ENCODE data around the gene SLX9.

SLX9 gene

GRCh38 chr21:44952116-44952928, 12.5 kb downstream of the SLX9 start:
- DNase-seq: no peak
- in situ Hi-C loops (cut with HindIII; ENCODE audit: low pct_ligation_motif_present, low pct_unique_long_range_greater_than_20kb, low sequenced_read_pairs): no loop called here

GRCh38 chr21:44952929-44953627, 13.2 kb downstream of the SLX9 start:
- in situ Hi-C loops (cut with HindIII; ENCODE audit: low pct_ligation_motif_present, low pct_unique_long_range_greater_than_20kb, low sequenced_read_pairs): no loop called here

GRCh38 chr21:44953628-44954021, 13.8 kb downstream of the SLX9 start:
- DNase-seq: no peak
- in situ Hi-C loops (cut with HindIII; ENCODE audit: low pct_ligation_motif_present, low pct_unique_long_range_greater_than_20kb, low sequenced_read_pairs): no loop called here

More at GRCh38 chr21:44952929-44953627, 13.2 kb downstream of the SLX9 start:
- DNase-seq: no peak

GRCh38 chr21:44954281-44954771, 14.5 kb downstream of the SLX9 start:
- no peak for DNase-seq
- in situ Hi-C loops (cut with HindIII; ENCODE audit: low pct_ligation_motif_present, low pct_unique_long_range_greater_than_20kb, low sequenced_read_pairs): no loop called here

- in situ Hi-C loops (cut with HindIII; ENCODE audit: low pct_ligation_motif_present, low pct_unique_long_range_greater_than_20kb, low sequenced_read_pairs): no loop called here
- DNase-seq: no peak
These were observed 15.4 kb downstream of the SLX9 start for GRCh38 chr21:44955141-44955797.

GRCh38 chr21:44955798-44956175, 16.0 kb downstream of the SLX9 start:
- in situ Hi-C loops (cut with HindIII; ENCODE audit: low pct_ligation_motif_present, low pct_unique_long_range_greater_than_20kb, low sequenced_read_pairs): no loop called here
- no peak for DNase-seq

GRCh38 chr21:44956356-44957046, 16.7 kb downstream of the SLX9 start:
- DNase-seq: no peak
- in situ Hi-C loops (cut with HindIII; ENCODE audit: low pct_ligation_motif_present, low pct_unique_long_range_greater_than_20kb, low sequenced_read_pairs): no loop called here

GRCh38 chr21:44957047-44957831, 17.4 kb downstream of the SLX9 start:
- in situ Hi-C loops (cut with HindIII; ENCODE audit: low pct_ligation_motif_present, low pct_unique_long_range_greater_than_20kb, low sequenced_read_pairs): no loop called here
- no peak for DNase-seq

GRCh38 chr21:44957901-44958451, 18.1 kb downstream of the SLX9 start:
- no peak for DNase-seq
- in situ Hi-C loops (cut with HindIII; ENCODE audit: low pct_ligation_motif_present, low pct_unique_long_range_greater_than_20kb, low sequenced_read_pairs): no loop called here

- in situ Hi-C loops (cut with HindIII; ENCODE audit: low pct_ligation_motif_present, low pct_unique_long_range_greater_than_20kb, low sequenced_read_pairs): no loop called here
- DNase-seq: no peak
These were observed 18.8 kb downstream of the SLX9 start for GRCh38 chr21:44958471-44959191.

- DNase-seq: no peak
- in situ Hi-C loops (cut with HindIII; ENCODE audit: low pct_ligation_motif_present, low pct_unique_long_range_greater_than_20kb, low sequenced_read_pairs): no loop called here
These were observed 19.7 kb downstream of the SLX9 start for GRCh38 chr21:44959376-44960091.

GRCh38 chr21:44960141-44961092, 20.6 kb downstream of the SLX9 start:
- no peak for DNase-seq
- in situ Hi-C loops (cut with HindIII; ENCODE audit: low pct_ligation_motif_present, low pct_unique_long_range_greater_than_20kb, low sequenced_read_pairs): no loop called here

- in situ Hi-C loops (cut with HindIII; ENCODE audit: low pct_ligation_motif_present, low pct_unique_long_range_greater_than_20kb, low sequenced_read_pairs): no loop called here
- DNase-seq: no peak
These were observed 22.7 kb downstream of the SLX9 start for GRCh38 chr21:44962403-44962966.

GRCh38 chr21:44964381-44964780, 24.6 kb downstream of the SLX9 start:
- in situ Hi-C loops (cut with HindIII; ENCODE audit: low pct_ligation_motif_present, low pct_unique_long_range_greater_than_20kb, low sequenced_read_pairs): no loop called here
- no peak for DNase-seq

GRCh38 chr21:44965251-44966022, 25.6 kb downstream of the SLX9 start:
- in situ Hi-C loops (cut with HindIII; ENCODE audit: low pct_ligation_motif_present, low pct_unique_long_range_greater_than_20kb, low sequenced_read_pairs): no loop called here
- no peak for DNase-seq
